IPS DF 19.7 (cell line): ENCODE data around the gene NRXN3.
A peak's percentile ranks its signal among the peaks of the same experiment; 100 is the strongest.

ENCODE experiments used
- DNase-seq: peaks from one replicate; pipeline ENCODE4 v3.0.0-alpha.2; 2013; ENCODE audit warnings: low read depth, low spot score

The NRXN3 gene

GRCh38 chr14:78319887-78320635 is 149.9 kb downstream of the NRXN3 start:
- no peak for DNase-seq

- no peak for DNase-seq
Observed at GRCh38 chr14:78324353-78324752, 154.2 kb downstream of the NRXN3 start.

- no peak for DNase-seq
Observed at GRCh38 chr14:78325911-78326310, 155.7 kb downstream of the NRXN3 start.

GRCh38 chr14:78327426-78328221 is 157.5 kb downstream of the NRXN3 start:
- DNase-seq = peak; percentile 33

- DNase-seq = no peak
Observed at GRCh38 chr14:78329371-78329770, 159.2 kb downstream of the NRXN3 start.

- DNase-seq = no peak
Observed at GRCh38 chr14:78335531-78335930, 165.4 kb downstream of the NRXN3 start.

- DNase-seq = no peak
Observed at GRCh38 chr14:78340250-78340649, 170.1 kb downstream of the NRXN3 start.

GRCh38 chr14:78341827-78342389 is 171.7 kb downstream of the NRXN3 start:
- DNase-seq = no peak

- no peak for DNase-seq
Observed at GRCh38 chr14:78342879-78343278, 172.7 kb downstream of the NRXN3 start.

- DNase-seq = no peak
Observed at GRCh38 chr14:78344290-78344689, 174.1 kb downstream of the NRXN3 start.

GRCh38 chr14:78345131-78345744 is 175.1 kb downstream of the NRXN3 start:
- DNase-seq = no peak

GRCh38 chr14:78346747-78347146 is 176.6 kb downstream of the NRXN3 start:
- no peak for DNase-seq

GRCh38 chr14:78355109-78355508 is 184.9 kb downstream of the NRXN3 start:
- no peak for DNase-seq

- no peak for DNase-seq
Observed at GRCh38 chr14:78356391-78356790, 186.2 kb downstream of the NRXN3 start.

- no peak for DNase-seq
Observed at GRCh38 chr14:78358591-78358990, 188.4 kb downstream of the NRXN3 start.

GRCh38 chr14:78359581-78359980 is 189.4 kb downstream of the NRXN3 start:
- no peak for DNase-seq

GRCh38 chr14:78363008-78363407 is 192.8 kb downstream of the NRXN3 start:
- no peak for DNase-seq

GRCh38 chr14:78367355-78367754 is 197.2 kb downstream of the NRXN3 start:
- DNase-seq = no peak

GRCh38 chr14:78383060-78383459 is 212.9 kb downstream of the NRXN3 start:
- no peak for DNase-seq

GRCh38 chr14:78398216-78398615 is 228.0 kb downstream of the NRXN3 start:
- DNase-seq = no peak

- no peak for DNase-seq
Observed at GRCh38 chr14:78399316-78399889, 229.2 kb downstream of the NRXN3 start.

GRCh38 chr14:78401866-78402265 is 231.7 kb downstream of the NRXN3 start:
- no peak for DNase-seq
